SHP77 treated with DMSO at 0.1 percent for 48 hours (cell line): ENCODE measurements around the gene SIRT3.
"Not testable (repeated sequence)": the region's sequence is repeated elsewhere in the genome, so short reads cannot be mapped to it uniquely, and the experiment has no call there.

Source experiments
- DNase-seq: peaks from one replicate; lab custom pipeline; 2025; lab: John Stamatoyannopoulos, UW

Gene SIRT3

DNA sequence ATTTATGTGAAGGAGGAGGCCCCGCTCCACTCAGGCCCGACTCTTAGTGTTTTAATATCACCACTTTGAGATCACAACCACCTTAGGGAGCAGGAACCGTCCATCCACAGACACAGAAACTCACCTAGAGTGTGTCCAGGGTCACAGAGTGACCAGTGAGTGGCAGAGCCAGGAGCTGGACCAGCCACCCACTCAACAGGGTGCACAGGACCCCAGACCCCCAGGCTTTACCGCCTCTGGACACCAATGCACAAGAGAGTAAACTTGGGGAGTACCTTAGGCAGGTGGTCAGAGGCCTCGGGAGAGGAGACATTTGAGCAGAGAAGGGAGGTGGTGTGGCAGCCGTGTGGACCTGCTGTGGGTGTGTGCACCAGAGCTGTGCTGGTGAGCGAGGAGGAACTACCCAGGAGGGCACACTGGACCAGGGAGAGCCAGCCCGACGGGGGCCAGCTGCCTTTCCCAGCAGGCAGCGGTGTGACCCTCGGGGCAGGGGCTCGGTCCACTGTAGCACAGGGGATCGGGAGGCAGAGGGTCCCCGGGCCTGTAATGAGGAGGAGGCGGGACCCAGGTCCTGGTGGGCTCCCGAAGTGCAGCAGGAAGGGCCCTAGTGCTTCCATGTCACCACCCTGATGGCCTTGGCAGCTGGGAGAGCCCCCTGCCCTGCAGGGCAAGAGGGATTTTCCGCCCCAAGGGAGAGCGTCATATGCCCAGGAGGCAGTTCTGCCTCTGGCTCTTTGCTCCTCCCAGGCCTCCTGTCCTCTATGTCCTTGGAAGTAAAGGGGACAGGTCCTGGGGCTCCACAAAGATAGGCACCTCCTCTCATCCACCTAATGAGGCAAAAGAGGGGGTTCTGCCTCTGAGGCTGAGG lies 34.5 kb upstream of the SIRT3 start:
- DNase-seq, result no peak

DNA sequence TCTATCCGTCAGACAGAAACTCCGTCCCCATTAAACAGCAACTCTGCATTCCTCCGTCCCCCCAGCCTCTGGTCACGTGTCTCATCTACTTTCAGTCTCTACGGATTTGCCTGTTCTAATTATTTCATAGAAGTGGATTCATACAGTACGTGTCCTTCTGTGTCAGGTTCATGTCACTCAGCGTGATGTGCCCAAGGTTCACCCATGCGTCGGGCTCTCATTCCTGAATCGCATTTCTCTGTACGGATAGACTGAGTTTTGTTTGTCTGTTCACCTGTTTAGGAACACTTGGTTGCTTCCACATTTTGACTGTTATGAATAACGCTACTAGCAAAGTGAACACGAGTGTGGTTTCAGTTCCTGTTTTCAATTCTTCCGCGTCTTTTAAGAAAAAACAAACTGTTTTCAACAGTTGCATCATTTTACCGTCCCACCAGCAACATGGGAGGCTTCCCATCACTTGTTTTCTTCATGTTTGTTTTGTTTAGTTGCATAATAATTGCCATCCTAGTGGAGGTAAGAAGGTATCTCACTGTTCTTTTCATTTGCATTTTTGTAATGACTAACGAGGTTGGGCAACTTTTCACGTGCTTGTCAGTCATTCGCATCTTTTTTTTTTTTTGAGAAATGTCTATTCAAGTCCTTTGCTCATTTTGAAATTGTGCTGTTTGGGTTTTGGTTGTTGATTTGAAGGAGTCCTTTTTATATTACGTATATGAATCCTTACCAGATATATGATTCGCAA lies 33.2 kb upstream of the SIRT3 start:
- DNase-seq, result no peak

DNA sequence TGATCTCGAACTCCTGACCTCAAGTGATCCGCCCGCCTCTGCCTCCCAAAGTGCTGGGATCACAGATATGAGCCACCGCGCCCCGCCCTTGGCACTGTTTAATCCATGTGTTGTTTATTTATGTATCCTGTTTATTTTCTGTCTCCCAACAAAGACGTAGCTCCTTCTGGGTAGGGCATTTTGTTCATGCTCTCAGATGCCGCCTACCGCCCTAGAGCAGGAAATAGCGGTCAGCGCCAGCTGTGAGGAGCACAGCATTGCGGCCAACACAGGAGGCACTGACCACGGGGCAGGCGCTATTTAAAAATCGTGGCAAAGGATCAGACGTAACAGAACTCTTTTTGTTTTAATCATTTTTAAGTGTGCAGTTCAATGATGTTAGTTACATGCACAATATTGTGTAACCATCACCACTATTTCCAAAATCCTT lies 32.6 kb upstream of the SIRT3 start:
- DNase-seq, result not testable (repeated sequence)

DNA sequence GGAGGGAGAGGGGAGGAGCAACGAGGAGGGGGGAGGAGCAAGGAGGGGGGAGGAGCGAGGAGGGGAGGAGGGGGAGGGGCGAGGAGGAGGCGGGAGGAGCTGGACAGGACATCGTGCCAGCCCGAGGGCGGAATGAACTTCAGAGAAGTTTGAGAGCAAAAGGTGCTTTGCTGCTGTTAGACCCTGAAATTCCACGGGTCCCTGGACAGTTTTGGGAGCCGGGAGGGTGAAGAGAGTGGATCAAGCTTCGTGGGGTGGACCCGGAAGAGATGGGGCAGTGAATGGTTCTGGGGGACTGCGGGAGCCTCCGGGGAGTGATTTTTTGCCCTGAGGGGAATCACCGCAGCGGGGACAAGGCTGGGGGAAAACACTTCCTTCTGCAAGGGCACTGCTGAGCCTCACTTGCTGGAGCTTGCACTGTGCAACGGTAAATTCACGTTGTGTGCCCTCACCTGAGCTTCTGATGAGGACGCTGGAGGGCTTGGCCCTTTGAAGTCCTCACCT lies 31.4 kb upstream of the SIRT3 start:
- no peak for DNase-seq

DNA sequence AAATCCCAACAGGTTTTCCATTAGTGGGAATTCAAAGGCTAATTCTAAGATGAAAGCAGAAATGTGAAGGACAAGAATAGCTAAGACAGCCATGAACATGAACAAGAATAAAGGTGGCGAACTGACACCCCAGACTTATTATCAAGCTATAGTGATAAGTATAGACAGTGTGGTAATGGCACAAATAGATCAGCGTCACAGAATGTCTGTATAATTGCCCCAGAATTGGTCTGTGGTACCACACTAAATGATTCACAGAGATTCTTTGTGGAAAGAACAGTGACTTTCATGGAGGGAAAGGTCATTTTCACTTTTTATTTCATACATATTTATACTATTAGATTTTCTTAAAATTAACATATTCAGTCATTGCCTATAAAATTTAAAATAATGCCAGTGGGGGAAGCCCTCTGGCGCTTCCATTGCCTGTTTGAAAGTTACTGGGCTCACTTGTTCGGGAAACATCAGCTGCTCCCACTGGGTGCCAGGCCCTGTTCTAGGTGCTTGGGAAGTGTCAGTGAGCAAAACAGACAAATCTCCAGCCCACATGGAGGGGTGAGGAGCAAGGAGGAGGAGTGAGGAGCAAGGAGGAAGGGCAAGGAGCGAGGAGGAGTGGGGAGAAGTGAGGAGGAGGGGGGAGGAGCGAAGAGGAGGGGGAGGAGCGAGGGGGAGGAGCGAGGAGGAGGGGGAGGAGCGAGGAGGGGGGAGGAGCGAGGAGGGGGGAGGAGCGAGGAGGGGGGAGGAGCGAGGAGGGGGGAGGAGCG lies 30.7 kb upstream of the SIRT3 start:
- no peak for DNase-seq

DNA sequence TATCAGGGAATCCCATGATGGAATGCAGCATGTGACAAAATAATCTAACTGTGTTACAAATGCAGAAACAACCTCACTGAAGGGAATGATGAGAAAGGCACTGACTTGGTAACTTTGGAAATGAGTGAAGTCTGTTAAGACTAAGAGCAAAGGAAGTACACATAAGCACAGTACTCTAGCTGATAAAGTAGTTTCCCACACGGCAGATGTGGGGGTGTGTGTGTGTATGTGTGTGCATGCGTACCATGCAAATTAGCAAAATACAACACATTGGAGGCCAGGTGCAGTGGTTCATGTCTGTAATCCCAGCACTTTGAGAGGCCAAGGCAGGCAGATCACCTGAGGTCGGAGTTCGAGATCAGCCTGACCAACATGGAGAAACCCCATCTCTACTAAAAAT lies 25.5 kb upstream of the SIRT3 start:
- DNase-seq, result no peak

DNA sequence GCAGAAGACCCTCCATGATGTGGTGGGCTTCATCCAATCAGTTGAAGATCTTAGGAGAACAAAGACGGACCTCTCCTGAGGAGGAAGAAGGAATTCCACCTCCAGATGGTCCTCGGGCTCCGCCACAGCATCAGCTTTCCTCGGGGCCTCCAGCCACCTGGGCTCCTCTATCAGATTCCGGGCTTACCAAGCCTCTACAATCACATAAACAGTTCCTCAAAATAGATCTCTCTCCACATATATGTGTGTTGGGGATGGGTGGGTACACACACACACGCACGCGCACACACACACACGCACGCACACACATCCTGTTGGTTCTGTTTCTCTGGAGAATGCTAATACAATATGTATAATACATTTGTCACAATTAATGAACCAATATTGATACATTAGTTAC lies 23.3 kb upstream of the SIRT3 start:
- no peak for DNase-seq

DNA sequence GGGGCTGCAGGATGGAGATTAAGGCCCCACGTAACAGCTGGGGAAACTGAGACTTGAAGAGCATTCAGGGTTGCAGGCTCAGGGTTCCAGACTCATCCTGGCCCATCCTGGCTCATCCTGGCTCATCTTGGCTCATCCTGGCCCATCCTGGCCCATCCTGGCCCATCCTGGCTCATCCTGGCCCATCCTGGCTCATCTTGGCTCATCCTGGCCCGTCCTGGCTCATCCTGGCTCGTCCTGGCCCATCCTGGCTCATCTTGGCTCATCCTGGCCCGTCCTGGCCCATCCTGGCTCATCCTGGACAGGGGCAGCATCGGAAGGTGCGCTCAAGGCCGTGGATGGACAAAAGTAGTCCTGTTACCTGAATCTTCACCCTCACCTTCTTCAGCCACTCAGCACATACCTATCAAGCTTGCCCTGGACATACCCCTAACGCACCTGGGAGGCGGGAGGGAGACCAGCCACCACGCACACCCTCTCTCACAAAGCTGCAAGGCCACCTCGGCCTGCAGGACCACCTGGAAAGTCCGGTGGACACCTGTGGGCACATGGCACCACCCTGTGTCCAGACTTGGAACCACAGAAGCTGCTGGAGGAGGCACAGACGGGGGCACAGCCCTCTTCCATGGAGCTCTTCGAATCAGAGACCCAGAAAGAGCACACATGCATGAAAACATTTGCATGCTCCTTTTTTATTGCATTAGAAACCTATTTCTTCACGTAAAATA lies 21.8 kb upstream of the SIRT3 start:
- DNase-seq, result no peak

DNA sequence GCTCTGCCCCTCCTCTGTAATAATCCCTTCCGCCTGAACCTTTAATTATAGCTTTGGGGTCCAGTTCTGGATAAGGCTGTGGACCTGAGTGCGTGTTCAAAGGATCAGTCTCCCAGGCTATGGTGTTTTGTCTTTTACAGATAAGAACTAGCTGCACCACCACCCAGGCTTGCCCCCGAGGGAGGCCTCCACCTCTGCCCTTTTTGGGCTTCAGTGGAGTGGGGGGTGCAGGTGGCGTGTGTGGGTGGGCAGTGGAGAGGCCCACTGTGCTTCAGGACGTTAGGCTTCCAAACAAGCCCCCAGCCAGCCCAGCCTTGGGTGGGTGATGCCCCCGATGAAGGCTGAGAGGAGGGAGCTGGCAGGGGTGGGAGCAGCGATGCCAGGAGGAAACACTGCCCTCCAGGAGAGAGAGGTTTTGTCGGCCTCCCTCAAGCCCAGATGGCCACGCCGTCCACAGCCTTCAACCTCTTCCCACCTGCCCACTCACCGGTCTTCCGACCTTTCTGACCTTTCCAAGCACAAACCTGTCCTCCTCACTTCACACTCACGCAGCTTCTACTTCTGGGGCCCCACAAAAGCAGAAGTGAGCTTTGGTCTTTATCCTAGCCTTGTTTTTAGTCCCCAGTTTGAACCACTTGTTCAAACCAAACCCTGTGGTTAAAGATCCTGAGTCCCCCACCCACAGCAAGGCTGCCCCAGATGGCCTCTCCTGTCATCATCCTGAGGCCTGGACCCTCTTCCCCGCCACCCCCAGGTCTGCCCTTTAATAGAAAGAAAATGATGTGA lies 21.0 kb upstream of the SIRT3 start:
- DNase-seq, result no peak

DNA sequence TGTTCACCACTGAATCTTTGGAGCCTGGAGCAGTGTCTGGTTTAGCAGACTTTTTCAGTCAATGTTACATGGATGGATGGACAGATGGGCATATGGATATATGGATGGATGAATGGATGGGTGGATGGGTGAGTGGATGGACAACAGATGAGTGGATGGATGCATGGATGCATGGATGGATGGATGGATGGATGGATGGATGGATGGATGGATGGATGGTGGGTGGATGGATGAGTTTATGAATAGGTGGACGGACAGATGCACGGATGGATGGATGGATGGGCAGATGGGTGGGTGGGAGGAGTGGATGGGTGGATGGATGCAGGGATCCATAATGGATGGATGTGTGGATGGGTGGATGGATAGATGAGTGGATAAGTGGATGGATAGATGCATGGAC lies 19.7 kb upstream of the SIRT3 start:
- DNase-seq, result no peak

DNA sequence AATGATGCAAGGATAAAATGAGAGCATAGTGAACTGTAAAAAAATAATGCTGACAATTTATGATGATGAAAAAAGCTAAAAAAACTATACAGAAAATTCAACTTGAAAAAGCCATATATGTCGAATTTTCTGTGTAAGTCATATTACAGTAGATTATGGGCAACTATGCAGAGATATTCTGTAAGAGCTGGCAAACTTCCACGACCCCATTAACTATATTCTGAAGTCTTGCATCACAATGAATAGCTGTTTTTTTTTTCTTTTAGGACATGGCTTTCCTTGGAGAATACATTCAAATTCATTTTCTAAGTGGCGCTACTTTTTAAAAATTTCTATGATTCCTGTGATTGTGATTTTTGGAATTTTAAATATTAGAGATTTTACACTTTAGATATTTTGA lies 19.0 kb upstream of the SIRT3 start:
- DNase-seq, result no peak

DNA sequence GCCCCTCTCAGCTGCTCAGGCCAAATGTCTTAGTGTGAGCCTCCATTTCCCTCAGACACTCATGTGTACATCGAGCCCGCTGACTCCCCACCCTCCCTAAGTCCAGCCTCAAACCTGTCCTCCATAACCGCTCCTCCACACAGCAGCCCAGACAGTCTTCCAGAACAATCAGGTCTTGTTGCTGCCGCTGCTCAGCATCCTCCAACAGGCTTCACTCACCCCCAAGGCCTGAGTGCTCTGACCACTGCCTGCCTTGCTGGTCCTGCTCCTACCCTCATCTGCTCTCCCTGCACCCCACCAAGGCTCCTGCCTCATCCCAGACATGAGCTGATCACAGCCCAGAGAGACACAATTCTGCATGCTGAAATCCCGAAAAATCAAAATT lies 17.7 kb upstream of the SIRT3 start:
- no peak for DNase-seq

DNA sequence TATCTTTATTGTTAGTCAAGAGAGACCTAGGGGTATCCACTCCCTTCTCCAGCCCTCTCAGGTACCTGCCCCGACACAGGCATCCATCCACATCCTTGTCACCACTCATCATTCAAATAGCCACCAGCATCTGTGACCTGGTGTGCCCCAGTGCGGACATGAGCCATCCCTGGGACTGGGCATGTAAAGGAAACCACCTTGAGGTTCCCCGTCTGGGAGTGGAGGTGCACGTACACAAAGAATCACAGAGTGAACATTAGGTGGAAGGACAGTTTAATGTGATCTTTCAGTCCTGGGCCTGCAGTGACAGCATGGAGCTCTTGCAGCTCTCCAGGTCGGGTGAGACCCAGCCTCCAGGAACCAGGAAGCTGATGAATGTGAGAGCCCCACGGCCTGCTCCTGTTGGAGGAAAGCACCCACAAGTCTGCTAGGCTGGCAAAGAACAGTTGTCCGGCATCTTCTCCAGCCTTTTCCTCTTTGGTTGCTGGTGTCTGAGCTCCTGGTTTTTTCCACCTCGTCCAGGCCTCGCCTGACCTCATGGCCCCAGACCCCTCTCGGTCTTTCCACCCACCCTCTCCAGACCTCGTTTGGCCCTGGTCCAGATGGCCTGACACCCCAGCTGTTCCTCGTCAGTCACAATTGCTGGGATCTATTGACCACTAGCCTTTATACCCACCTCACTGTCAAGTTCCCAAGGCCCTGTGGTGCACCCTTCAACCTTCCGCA lies 17.2 kb upstream of the SIRT3 start:
- no peak for DNase-seq

DNA sequence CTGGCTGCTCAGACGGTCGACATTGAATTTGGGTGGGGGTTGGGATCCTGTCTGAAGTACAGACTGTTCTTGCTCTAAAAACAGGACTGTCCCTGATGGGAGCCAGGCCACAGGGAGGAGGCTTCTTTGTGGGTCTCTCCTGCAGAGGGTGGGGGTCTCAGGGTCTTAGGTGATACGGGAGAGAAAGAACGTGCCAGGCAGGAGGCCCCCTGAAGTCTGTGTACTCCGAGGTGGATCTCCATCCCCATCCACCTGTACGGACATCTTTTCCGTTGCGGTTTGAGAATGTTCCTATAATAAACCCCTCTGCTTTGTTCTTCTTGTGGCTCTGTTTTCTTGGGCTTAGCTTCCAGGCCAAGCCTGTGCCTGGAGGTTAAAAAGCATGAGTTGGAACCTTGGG lies 16.5 kb upstream of the SIRT3 start:
- no peak for DNase-seq

DNA sequence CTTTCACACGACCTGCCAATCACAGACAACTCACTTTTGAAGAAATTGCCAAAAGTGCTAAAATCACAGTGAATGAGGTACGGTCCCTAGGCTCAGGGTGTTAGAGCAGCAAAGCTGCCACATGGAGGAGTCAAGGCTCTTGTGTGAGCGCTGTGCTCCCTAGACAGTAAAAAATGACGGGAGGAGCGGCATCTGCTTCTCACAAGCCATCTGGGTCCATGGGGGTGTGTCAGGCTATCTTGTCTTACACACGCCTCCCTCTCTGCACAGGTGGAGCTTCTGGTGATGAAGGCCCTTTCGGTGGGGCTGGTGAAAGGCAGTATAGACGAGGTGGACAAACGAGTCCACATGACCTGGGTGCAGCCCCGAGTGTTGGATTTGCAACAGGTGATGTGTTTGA lies 15.4 kb upstream of the SIRT3 start:
- no peak for DNase-seq

DNA sequence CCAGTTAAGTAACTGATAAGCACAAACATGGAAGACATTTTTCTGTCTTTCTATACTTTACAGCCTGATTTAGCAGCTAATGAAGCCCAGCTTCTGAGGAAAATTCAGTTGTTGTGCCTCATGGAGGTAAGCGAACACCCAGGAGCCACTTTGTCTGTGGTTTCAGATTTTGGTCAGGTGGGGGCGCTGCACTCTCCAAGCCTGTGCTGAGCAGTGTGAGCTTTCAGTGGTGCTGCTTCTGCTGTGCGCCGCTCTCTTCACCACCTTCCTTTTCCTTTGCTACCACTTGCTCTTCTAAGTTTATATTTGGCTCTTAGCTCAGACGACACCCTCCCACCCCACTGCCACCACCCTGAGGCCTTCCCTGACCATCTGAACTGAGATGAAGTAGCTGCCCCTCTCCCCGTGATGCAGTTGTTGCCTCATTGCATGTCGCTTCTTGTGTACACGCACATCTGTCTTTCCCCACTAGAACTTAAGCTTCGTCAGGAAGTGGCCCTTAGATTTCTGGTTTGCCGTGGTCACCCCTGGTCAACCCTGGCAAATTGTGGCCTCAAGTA lies 14.7 kb upstream of the SIRT3 start:
- DNase-seq, result no peak

DNA sequence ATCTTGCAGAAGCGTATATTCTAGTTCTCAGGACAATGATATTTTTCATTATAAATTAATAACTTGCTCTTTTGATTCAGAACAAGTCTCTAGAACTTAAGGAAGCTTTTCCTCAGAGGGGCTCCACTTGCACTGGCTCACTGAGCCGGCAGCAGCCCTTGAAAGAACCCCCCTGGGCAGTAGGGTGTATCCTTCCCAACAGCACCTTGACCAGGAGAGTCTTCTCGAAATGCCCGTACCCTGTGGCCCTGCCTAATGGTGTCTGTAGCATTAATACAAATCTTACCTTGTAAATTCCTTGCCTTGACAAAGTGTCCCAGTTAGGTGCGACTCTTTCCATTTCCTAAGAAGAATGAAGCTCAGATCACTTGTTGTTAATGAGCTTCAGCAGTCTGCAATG lies 14.1 kb upstream of the SIRT3 start:
- no peak for DNase-seq

DNA sequence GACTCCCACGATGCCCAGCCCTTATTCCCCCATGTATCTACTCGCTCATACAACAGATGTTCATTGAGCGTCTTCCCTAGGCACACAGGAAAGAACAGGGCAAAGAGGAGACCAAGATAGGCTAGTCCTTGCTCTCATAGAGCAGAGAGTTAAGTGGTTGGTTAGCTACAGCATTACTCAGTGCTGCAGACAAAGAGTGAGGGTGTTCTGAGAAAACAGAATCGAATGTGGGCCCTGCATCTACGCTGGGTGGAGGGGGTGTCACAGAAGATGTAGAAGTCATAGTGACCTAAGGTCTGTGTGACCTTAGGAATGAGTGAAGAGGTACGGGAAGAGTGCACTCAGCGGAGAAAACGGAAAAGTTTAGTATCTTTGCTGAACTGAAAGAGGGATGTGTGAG lies 12.9 kb upstream of the SIRT3 start:
- DNase-seq, result no peak

DNA sequence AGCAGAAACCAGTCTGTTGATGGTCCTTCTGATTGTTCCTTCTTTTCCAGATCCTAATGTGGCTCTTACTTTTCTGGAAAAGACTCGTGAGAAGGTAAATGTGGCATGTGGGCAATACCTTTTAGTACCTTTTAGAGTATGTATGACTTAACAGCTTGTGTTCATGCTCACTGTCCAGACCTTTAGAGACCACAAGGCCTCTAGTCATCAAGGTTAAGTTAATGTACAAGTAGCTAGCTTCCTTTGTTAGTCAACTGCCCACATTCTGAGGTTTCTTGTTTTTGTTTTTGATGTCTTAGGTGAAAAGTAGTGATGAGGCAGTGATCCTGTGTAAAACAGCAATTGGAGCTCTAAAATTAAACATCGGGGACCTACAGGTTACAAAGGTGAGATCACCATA lies 8.2 kb upstream of the SIRT3 start:
- no peak for DNase-seq

DNA sequence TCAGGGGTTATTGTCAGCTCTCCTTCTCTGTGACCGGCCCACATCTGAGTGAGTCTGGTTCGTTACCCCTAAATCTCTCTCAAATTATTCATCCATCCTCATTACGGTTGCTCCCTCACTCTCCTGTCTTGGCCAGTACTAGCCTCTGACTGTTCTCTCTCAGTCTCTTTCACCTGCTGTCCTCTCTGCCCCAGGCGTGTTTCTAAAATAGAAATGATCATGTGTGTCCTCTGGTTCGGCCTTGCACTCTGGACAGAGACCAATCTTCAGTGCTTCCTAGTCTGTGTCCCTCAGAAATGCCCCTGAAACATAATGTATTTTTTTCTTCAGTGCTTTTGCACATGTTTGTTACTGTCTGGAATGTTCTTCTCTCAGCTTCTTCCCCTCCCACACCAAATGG lies 5.5 kb upstream of the SIRT3 start:
- no peak for DNase-seq
